HG03378 (cell line): ENCODE data around the gene USP49.
A peak's percentile ranks its signal among the peaks of the same experiment; 100 is the strongest.

Experiments
- ATAC-seq: cut with Tn5 transposase; IDR thresholded peaks from one replicate; pipeline ENCODE4 v1.9.1; 2021; ENCODE audit warnings: mild to moderate bottlenecking, moderate library complexity; ENCODE audit not compliant: unreplicated experiment

Gene USP49

GRCh38 chr6:41878246-41878645 is 16.9 kb downstream of the USP49 start:
- ATAC-seq: no peak

- ATAC-seq: no peak
Measured at GRCh38 chr6:41877051-41877680, 18.0 kb downstream of the USP49 start.

GRCh38 chr6:41874741-41875140 is 20.4 kb downstream of the USP49 start:
- ATAC-seq: no peak

- no peak for ATAC-seq
Measured at GRCh38 chr6:41872147-41872546, 23.0 kb downstream of the USP49 start.

GRCh38 chr6:41871691-41872090 is 23.5 kb downstream of the USP49 start:
- ATAC-seq: no peak

- ATAC-seq: no peak
Measured at GRCh38 chr6:41859356-41859755, 35.8 kb downstream of the USP49 start.

GRCh38 chr6:41858703-41859102 is 36.5 kb downstream of the USP49 start:
- no peak for ATAC-seq

GRCh38 chr6:41850861-41851260 is 44.3 kb downstream of the USP49 start:
- no peak for ATAC-seq

GRCh38 chr6:41846666-41847237 is 48.4 kb downstream of the USP49 start:
- peak; percentile 51 for ATAC-seq

- no peak for ATAC-seq
Measured at GRCh38 chr6:41843178-41843577, 52.0 kb downstream of the USP49 start.

- ATAC-seq: no peak
Measured at GRCh38 chr6:41840326-41840725, 54.8 kb downstream of the USP49 start.

GRCh38 chr6:41836660-41837052 is 58.5 kb downstream of the USP49 start:
- no peak for ATAC-seq

- no peak for ATAC-seq
Measured at GRCh38 chr6:41836022-41836659, 59.0 kb downstream of the USP49 start.

GRCh38 chr6:41832263-41832662 is 62.9 kb downstream of the USP49 start:
- no peak for ATAC-seq

GRCh38 chr6:41826343-41827022 is 68.7 kb downstream of the USP49 start:
- ATAC-seq: no peak

- ATAC-seq: no peak
Measured at GRCh38 chr6:41824571-41825569, 70.3 kb downstream of the USP49 start.

- no peak for ATAC-seq
Measured at GRCh38 chr6:41823178-41823577, 72.0 kb downstream of the USP49 start.

GRCh38 chr6:41822021-41822420 is 73.2 kb downstream of the USP49 start:
- no peak for ATAC-seq

- no peak for ATAC-seq
Measured at GRCh38 chr6:41821266-41821665, 73.9 kb downstream of the USP49 start.

- ATAC-seq: no peak
Measured at GRCh38 chr6:41818271-41819054, 76.7 kb downstream of the USP49 start.
